ENCODE data around the gene KANSL3. TPM values are rescaled to one million over a fixed set of nuclear protein-coding genes. Genes with fewer than 3 reads are reported as not detected.
"Not testable (repeated sequence)": the region's sequence is repeated elsewhere in the genome, so short reads cannot be mapped to it uniquely, and the experiment has no call there.

The KANSL3 gene
- total and polyA plus RNA-seq, 7 donors, result 12.0 to 55.0 (median 35.4) TPM

GRCh38 chr2:96555146-96555610 lies 82.9 kb downstream of the KANSL3 start:
- Histone ChIP-seq H3K4me3 (no peak overlapping the region), H3K36me3 (peaks cover 0 to 31% (median 15%) of the 10 kb centered on the region in 4 donors), H3K27ac (no peak overlapping the region), H3K27me3 (no peaks in the 10 kb centered on the region), H3K4me1 (peaks cover 0 to 12% (median 10%) of the 10 kb centered on the region in 4 donors), H3K9me3 (no peaks in the 10 kb centered on the region)
- TF ChIP-seq POLR2AphosphoS5 (IDR thresholded peaks at IDR 0.05) (no peak), POLR2A (IDR thresholded peaks at IDR 0.05) (no peak), EP300 (IDR thresholded peaks at IDR 0.05) (no peak)
- TF ChIP-seq, protein P1, sequence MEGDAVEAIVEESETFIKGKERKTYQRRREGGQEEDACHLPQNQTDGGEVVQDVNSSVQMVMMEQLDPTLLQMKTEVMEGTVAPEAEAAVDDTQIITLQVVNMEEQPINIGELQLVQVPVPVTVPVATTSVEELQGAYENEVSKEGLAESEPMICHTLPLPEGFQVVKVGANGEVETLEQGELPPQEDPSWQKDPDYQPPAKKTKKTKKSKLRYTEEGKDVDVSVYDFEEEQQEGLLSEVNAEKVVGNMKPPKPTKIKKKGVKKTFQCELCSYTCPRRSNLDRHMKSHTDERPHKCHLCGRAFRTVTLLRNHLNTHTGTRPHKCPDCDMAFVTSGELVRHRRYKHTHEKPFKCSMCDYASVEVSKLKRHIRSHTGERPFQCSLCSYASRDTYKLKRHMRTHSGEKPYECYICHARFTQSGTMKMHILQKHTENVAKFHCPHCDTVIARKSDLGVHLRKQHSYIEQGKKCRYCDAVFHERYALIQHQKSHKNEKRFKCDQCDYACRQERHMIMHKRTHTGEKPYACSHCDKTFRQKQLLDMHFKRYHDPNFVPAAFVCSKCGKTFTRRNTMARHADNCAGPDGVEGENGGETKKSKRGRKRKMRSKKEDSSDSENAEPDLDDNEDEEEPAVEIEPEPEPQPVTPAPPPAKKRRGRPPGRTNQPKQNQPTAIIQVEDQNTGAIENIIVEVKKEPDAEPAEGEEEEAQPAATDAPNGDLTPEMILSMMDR (IDR thresholded peaks at IDR 0.05), result no peak
- 85 to 88% methylated on average over 14 of the region's 14 CpGs for WGBS, 2 donors
- DNase-seq, result no peak
- intact Hi-C loops (cut with DNase I), result loop anchor here (2.0 kb wide), 2 partner anchors 28 to 146 kb away; no protein-coding TSS in a partner anchor

GRCh38 chr2:96554293-96555145 lies 83.6 kb downstream of the KANSL3 start:
- intact Hi-C loops (cut with DNase I), result loop anchor here (2.0 to 5.0 kb wide), 3 partner anchors 28 to 146 kb away; partner anchors contain the start of gene NEURL3
- H3K36me3 ChIP-seq, result peaks cover 2 to 37% (median 18%) of the 10 kb centered on the region in 4 donors
- 39 to 40% methylated on average over 35 of the region's 35 CpGs for WGBS, 2 donors
- H3K9me3 ChIP-seq, result no peaks in the 10 kb centered on the region
- H3K27ac ChIP-seq, result peak overlapping the region in 2 of 4 donors; percentile 32 to 53
- peaks cover 0 to 12% (median 10%) of the 10 kb centered on the region in 4 donors for H3K4me1 ChIP-seq
- peak overlapping the region in 2 of 4 donors; percentile 8 to 10 for H3K4me3 ChIP-seq
- H3K27me3 ChIP-seq, result no peaks in the 10 kb centered on the region
- DNase-seq, result peak; percentile 91
- TF ChIP-seq POLR2AphosphoS5 (IDR thresholded peaks at IDR 0.05) (peak in 2 of 4 donors; percentile 44 to 61), EP300 (IDR thresholded peaks at IDR 0.05) (no peak), POLR2A (IDR thresholded peaks at IDR 0.05) (no peak)
- TF ChIP-seq, protein P1 (IDR thresholded peaks at IDR 0.05), result peak; percentile 70 to 99 (median 92)

DNA sequence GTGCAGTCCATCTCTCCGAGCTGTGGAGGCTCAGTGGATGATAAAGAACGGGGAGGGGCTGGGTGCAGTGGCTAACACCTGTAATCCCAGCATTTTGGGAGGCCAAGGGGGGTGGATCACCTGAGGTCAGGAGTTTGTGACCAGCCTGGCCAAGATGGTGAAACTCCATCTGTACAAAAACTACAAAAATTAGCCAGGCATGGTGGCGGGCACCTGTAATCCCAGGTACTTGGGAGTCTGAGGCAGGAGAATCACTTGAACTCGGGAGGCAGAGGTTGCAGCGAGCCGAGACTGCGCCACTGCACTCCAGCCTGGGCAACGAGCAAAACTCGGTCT lies 84.2 kb downstream of the KANSL3 start:
- H3K27ac ChIP-seq, result peak overlapping the region in 2 of 4 donors; percentile 32 to 53
- H3K27me3 ChIP-seq, H3K9me3 ChIP-seq, DNase-seq: not testable (repeated sequence)
- intact Hi-C loops (cut with DNase I), result loop anchor here (2.0 to 5.0 kb wide), 3 partner anchors 27 to 145 kb away; partner anchors contain the start of gene NEURL3
- 49 to 50% methylated on average over 9 of the region's 9 CpGs for WGBS, 2 donors
- H3K4me3 ChIP-seq, result peak overlapping the region in 2 of 4 donors; percentile 8 to 10
- H3K4me1 ChIP-seq, result peaks cover 0 to 12% (median 10%) of the 10 kb centered on the region in 4 donors
- H3K36me3 ChIP-seq, result peaks cover 6 to 43% (median 23%) of the 10 kb centered on the region in 4 donors

DNA sequence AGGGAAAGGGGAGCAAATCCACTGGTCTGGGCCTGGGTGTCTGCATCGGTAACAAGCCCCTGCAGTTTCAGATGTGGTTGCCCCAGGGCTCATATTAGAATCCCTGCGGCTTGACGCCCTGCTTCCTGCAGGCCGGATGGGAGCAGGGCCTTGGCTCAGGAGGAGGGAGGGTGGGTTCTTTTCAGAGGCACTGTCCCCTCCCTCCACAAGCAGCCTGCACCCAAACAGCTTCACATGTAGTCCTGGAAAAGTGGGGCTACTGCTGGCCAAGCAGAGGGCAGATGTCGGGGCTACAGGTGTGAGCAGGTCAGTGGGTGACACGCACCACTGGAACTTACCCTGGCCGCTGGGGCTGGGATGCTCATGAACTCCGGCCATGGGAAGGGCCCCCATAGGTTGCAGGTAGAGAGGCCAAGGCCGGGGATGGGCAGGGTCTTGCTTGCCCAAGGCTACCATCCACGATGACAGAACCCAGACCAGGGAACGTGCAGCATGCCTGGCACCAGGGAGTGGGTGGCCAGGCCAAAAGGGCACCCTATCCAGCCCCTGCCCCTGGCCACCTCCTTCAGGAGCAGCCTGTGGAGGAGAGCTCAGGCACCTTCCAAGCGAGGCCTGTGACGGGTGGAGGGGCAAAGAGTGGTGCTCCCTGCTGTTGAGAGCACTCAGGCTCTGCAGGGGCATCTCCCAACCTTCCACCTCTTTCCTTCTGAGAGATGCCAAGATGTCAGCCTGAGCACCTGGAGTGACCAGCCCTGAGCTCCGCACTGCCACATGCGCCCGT lies 84.7 kb downstream of the KANSL3 start:
- WGBS, 2 donors, result 93% methylated on average over 16 of the region's 16 CpGs
- no peaks in the 10 kb centered on the region for H3K27me3 ChIP-seq
- peak overlapping the region in 1 of 4 donors; percentile 53 for H3K27ac ChIP-seq
- intact Hi-C loops (cut with DNase I), result loop anchor here (5.0 kb wide), 1 partner anchor 46 kb away; the partner anchor contains the start of gene NEURL3
- H3K36me3 ChIP-seq, result peaks cover 6 to 49% (median 28%) of the 10 kb centered on the region in 4 donors
- DNase-seq, result no peak
- no peak overlapping the region for H3K4me3 ChIP-seq
- TF ChIP-seq POLR2AphosphoS5 (IDR thresholded peaks at IDR 0.05) (no peak), POLR2A (IDR thresholded peaks at IDR 0.05) (no peak), EP300 (IDR thresholded peaks at IDR 0.05) (no peak)
- TF ChIP-seq, protein P1 (IDR thresholded peaks at IDR 0.05), result no peak
- no peaks in the 10 kb centered on the region for H3K9me3 ChIP-seq
- peaks cover 0 to 14% (median 11%) of the 10 kb centered on the region in 4 donors for H3K4me1 ChIP-seq
